ENCODE data around the gene PSG4. TPM values are rescaled to one million over a fixed set of nuclear protein-coding genes. Genes with fewer than 3 reads are reported as not detected.
"Not testable (repeated sequence)": the region's sequence is repeated elsewhere in the genome, so short reads cannot be mapped to it uniquely, and the experiment has no call there.

Gene PSG4
- total RNA-seq, 1 experiment from 2014 or later = not detected

GRCh38 chr19:43224855-43225253 lies 19.4 kb upstream of the PSG4 start:
- Histone ChIP-seq H4K5ac (ENCODE audit: insufficient read length, low read depth, low read length) (no peak overlapping the region), H2BK5ac (ENCODE audit: insufficient read length, low read length) (no peak overlapping the region), H2BK20ac (ENCODE audit: low read depth, low read length, poor library complexity, severe bottlenecking) (no peak overlapping the region), H2BK120ac (ENCODE audit: low read depth, low read length, poor library complexity, severe bottlenecking) (no peak overlapping the region), H3K56ac (ENCODE audit: insufficient read length, low read depth, low read length) (no peak overlapping the region), H3K27ac (ENCODE audit: insufficient read length, low read depth, low read length) (no peak overlapping the region), H4K91ac (ENCODE audit: insufficient read length, low read depth, low read length) (no peak overlapping the region), H4K8ac (replicated peaks; ENCODE audit: insufficient read length, low read depth, low read length) (no peak overlapping the region), H3K9ac (ENCODE audit: extremely low read depth, insufficient read length, low read length) (no peak overlapping the region), H2AK5ac (ENCODE audit: insufficient read length, low read length) (no peak overlapping the region), H3K4me2 (ENCODE audit: insufficient read depth, insufficient read length, low read length) (no peak overlapping the region), H3K79me2 (ENCODE audit: insufficient read depth, low read length) (no peaks in the 10 kb centered on the region), H2BK12ac (ENCODE audit: insufficient read length, low read depth, low read length) (no peak overlapping the region), H3K9me3 (ENCODE audit: control insufficient read depth, low read depth, low read length) (peaks cover 16% of the 10 kb centered on the region), H4K20me1 (ENCODE audit: control insufficient read depth, insufficient read depth, insufficient read length) (no peaks in the 10 kb centered on the region), H3K18ac (ENCODE audit: insufficient read length, low read depth, low read length) (no peak overlapping the region), H3K4me1 (ENCODE audit: insufficient read depth, low read length) (no peaks in the 10 kb centered on the region), H2AFZ (ENCODE audit: low read length) (no peak overlapping the region), H3K79me1 (ENCODE audit: insufficient read depth, low read depth, low read length, poor library complexity, severe bottlenecking) (no peaks in the 10 kb centered on the region), H2BK15ac (ENCODE audit: low read depth, low read length) (no peak overlapping the region), H3K27me3 (ENCODE audit: insufficient read depth, low read length) (no peaks in the 10 kb centered on the region), H3T11ph (ENCODE audit: low read length) (no peak overlapping the region), H3K14ac (ENCODE audit: insufficient read depth, low read length) (no peak overlapping the region), H3K4ac (ENCODE audit: low read depth, low read length) (no peak overlapping the region), H3K23ac (ENCODE audit: insufficient read length, low read depth, low read length) (no peak overlapping the region), H3K23me2 (ENCODE audit: insufficient read length, low read depth, low read length, poor library complexity, severe bottlenecking) (no peaks in the 10 kb centered on the region)
- DNase-seq = no peak
- Mint-ChIP-seq H3K9me3 (peaks cover 58 to 74% of the 10 kb centered on the region in 2 experiments), H3K36me3 (ENCODE audit: insufficient read depth in 1 of 3, low read depth in 3 of 3) (peaks cover 0 to 3% (median 2%) of the 10 kb centered on the region in 3 experiments; a peak in 3 of 7 replicates), H3K4me1 (no peaks in the 10 kb centered on the region), H3K27ac (no peak overlapping the region), H3K4me3 (no peak overlapping the region), H3K27me3 (ENCODE audit: low read depth) (no peaks in the 10 kb centered on the region)
- no peak for TF ChIP-seq CTCF (conservative IDR thresholded peaks at IDR 0.05)
- no CpG with 5 or more reads among the region's 2 CpGs for whole genome bisulfite sequencing (ENCODE audit: extremely low coverage, insufficient read length, low lambda C conversion rate)

GRCh38 chr19:43224201-43224854 lies 18.9 kb upstream of the PSG4 start:
- not testable (repeated sequence) for H3K79me1 ChIP-seq (ENCODE audit: insufficient read depth, low read depth, low read length, poor library complexity, severe bottlenecking); H3K27ac Mint-ChIP-seq; H2AFZ ChIP-seq (ENCODE audit: low read length); H3K4me3 Mint-ChIP-seq; DNase-seq; H3K27ac ChIP-seq (ENCODE audit: insufficient read length, low read depth, low read length); H3K4me1 ChIP-seq (ENCODE audit: insufficient read depth, low read length); H3K4ac ChIP-seq (ENCODE audit: low read depth, low read length); H3K4me2 ChIP-seq (ENCODE audit: insufficient read depth, insufficient read length, low read length); H3K27me3 Mint-ChIP-seq (ENCODE audit: low read depth); H2BK120ac ChIP-seq (ENCODE audit: low read depth, low read length, poor library complexity, severe bottlenecking); H4K20me1 ChIP-seq (ENCODE audit: control insufficient read depth, insufficient read depth, insufficient read length); H3K56ac ChIP-seq (ENCODE audit: insufficient read length, low read depth, low read length); H3K4me1 Mint-ChIP-seq; H4K8ac ChIP-seq (replicated peaks; ENCODE audit: insufficient read length, low read depth, low read length); H3K14ac ChIP-seq (ENCODE audit: insufficient read depth, low read length); H3K23ac ChIP-seq (ENCODE audit: insufficient read length, low read depth, low read length); H3K27me3 ChIP-seq (ENCODE audit: insufficient read depth, low read length); H3K9ac ChIP-seq (ENCODE audit: extremely low read depth, insufficient read length, low read length); H4K5ac ChIP-seq (ENCODE audit: insufficient read length, low read depth, low read length); H3K18ac ChIP-seq (ENCODE audit: insufficient read length, low read depth, low read length); H3K36me3 Mint-ChIP-seq (ENCODE audit: insufficient read depth in 1 of 3, low read depth in 3 of 3); H3K79me2 ChIP-seq (ENCODE audit: insufficient read depth, low read length); H2AK5ac ChIP-seq (ENCODE audit: insufficient read length, low read length); H2BK15ac ChIP-seq (ENCODE audit: low read depth, low read length); H4K91ac ChIP-seq (ENCODE audit: insufficient read length, low read depth, low read length); H3K23me2 ChIP-seq (ENCODE audit: insufficient read length, low read depth, low read length, poor library complexity, severe bottlenecking); H3T11ph ChIP-seq (ENCODE audit: low read length); H2BK20ac ChIP-seq (ENCODE audit: low read depth, low read length, poor library complexity, severe bottlenecking); H2BK12ac ChIP-seq (ENCODE audit: insufficient read length, low read depth, low read length); H2BK5ac ChIP-seq (ENCODE audit: insufficient read length, low read length)
- peaks cover 16% of the 10 kb centered on the region for H3K9me3 ChIP-seq (ENCODE audit: control insufficient read depth, low read depth, low read length)
- no CpG with 5 or more reads among the region's 5 CpGs for WGBS (ENCODE audit: extremely low coverage, insufficient read length, low lambda C conversion rate)
- H3K9me3 Mint-ChIP-seq = peaks cover 53 to 69% of the 10 kb centered on the region in 2 experiments
